ENCODE results near the gene MGST3. TPM values are rescaled to one million over a fixed set of nuclear protein-coding genes. Genes with fewer than 3 reads are reported as not detected.

Gene MGST3
- total and polyA plus RNA-seq, 10 donors = 47.8 to 109 (median 78.1) TPM

DNA sequence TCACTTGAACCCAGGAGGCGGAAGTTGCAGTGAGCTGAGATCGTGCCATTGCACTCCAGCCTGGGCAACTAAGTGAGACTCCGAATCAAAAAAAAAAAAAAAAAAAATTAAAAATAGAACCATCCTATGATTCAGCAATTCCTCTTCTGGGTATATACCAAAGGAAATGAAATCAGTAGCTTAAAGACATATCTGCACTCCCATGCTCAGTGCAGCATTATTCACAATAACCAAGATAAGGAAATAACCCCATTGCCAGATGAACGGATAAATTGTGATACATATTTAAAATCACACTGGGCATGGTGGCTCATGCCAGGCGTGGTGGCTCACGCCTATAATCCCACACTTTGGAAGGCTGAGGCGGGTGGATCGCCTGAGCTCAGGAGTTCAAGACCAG is 43.6 kb downstream of the MGST3 start:
- Histone ChIP-seq H3K36me3 (peaks cover 0 to 98% (median 59%) of the 10 kb centered on the region in 6 donors), H3K4me3 (no peak overlapping the region), H3K27me3 (replicated peaks in 1 of 7) (no peaks in the 10 kb centered on the region), H3K27ac (no peak overlapping the region), H3K9me3 (no peaks in the 10 kb centered on the region), H3K4me1 (peaks cover 0 to 20% (median 0%) of the 10 kb centered on the region in 6 donors)
- 81 to 88% (median 84%) methylated on average over 8 of the region's 8 CpGs for WGBS, 5 donors
- intact Hi-C loops (cut with DNase I; ENCODE audit: low total_unique reads) = no loop called here
- no peak for DNase-seq
- no peak for TF ChIP-seq POLR2A (IDR thresholded peaks at IDR 0.05)

DNA sequence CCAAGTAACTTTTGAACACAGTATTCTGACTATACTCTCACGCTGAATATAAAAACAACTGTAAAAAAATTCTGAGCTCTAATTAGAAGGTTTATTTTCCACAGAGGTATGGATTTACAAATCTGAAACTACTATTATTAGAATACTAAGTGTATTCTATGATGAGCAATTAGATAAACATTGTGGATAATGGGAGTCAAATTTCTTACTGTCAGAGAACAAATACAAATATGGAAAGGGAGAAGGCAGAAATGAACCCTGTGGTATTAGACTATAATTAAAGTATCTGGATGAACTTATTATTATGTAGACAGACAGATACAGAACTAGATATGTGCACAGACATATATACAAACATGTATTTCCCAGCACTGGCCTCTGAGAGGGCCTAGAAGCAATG is 44.8 kb downstream of the MGST3 start:
- WGBS, 5 donors = 93 to 98% (median 96%) methylated on average over 1 of the region's 1 CpG
- Histone ChIP-seq H3K4me3 (no peak overlapping the region), H3K4me1 (peaks cover 0 to 12% (median 0%) of the 10 kb centered on the region in 6 donors), H3K9me3 (no peaks in the 10 kb centered on the region), H3K36me3 (peaks cover 0 to 98% (median 67%) of the 10 kb centered on the region in 6 donors), H3K27ac (no peak overlapping the region), H3K27me3 (replicated peaks in 1 of 7) (no peaks in the 10 kb centered on the region)
- TF ChIP-seq, protein P1, sequence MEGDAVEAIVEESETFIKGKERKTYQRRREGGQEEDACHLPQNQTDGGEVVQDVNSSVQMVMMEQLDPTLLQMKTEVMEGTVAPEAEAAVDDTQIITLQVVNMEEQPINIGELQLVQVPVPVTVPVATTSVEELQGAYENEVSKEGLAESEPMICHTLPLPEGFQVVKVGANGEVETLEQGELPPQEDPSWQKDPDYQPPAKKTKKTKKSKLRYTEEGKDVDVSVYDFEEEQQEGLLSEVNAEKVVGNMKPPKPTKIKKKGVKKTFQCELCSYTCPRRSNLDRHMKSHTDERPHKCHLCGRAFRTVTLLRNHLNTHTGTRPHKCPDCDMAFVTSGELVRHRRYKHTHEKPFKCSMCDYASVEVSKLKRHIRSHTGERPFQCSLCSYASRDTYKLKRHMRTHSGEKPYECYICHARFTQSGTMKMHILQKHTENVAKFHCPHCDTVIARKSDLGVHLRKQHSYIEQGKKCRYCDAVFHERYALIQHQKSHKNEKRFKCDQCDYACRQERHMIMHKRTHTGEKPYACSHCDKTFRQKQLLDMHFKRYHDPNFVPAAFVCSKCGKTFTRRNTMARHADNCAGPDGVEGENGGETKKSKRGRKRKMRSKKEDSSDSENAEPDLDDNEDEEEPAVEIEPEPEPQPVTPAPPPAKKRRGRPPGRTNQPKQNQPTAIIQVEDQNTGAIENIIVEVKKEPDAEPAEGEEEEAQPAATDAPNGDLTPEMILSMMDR (IDR thresholded peaks at IDR 0.05 in 8 of 11, conservative IDR thresholded peaks at IDR 0.05 in 3 of 11) = no peak
- no peak for TF ChIP-seq POLR2A (IDR thresholded peaks at IDR 0.05)
- TF ChIP-seq POLR2AphosphoS5 (IDR thresholded peaks at IDR 0.05) = no peak
- no peak for DNase-seq
- intact Hi-C loops (cut with DNase I; ENCODE audit: low total_unique reads) = no loop called here

DNA sequence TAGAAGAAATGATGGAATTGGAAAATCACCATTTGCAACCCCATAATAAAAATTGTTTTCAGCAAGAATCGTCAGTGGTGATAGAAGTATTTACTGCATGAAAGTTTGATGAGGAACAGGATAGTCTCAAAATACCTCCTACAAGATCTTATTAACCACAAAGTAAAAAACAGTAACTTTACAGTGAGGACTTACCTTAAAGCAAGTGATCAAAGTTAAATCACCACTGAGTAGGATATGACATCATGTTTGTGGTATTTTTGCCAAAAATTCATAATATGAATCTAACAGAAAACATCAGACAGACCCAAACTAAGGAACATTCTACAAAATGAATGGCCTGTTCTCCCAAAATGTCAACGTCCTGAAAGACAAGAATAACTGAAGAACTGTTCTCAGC is 47.5 kb downstream of the MGST3 start:
- DNase-seq = no peak
- H3K9me3 ChIP-seq = no peaks in the 10 kb centered on the region
- intact Hi-C loops (cut with DNase I; ENCODE audit: low total_unique reads) = no loop called here
- WGBS, 5 donors = 0 to 48% (median 19%) methylated on average over 2 of the region's 2 CpGs
- no peak overlapping the region for H3K27ac ChIP-seq
- H3K4me3 ChIP-seq = no peak overlapping the region
- peaks cover 0 to 100% (median 82%) of the 10 kb centered on the region in 6 donors for H3K36me3 ChIP-seq
- TF ChIP-seq POLR2A (IDR thresholded peaks at IDR 0.05) (no peak), POLR2AphosphoS5 (IDR thresholded peaks at IDR 0.05) (no peak)
- TF ChIP-seq, protein P1 (IDR thresholded peaks at IDR 0.05 in 8 of 11, conservative IDR thresholded peaks at IDR 0.05 in 3 of 11) = no peak
- H3K4me1 ChIP-seq = peaks cover 0 to 7% (median 0%) of the 10 kb centered on the region in 6 donors
- H3K27me3 ChIP-seq (replicated peaks in 1 of 7) = no peaks in the 10 kb centered on the region

DNA sequence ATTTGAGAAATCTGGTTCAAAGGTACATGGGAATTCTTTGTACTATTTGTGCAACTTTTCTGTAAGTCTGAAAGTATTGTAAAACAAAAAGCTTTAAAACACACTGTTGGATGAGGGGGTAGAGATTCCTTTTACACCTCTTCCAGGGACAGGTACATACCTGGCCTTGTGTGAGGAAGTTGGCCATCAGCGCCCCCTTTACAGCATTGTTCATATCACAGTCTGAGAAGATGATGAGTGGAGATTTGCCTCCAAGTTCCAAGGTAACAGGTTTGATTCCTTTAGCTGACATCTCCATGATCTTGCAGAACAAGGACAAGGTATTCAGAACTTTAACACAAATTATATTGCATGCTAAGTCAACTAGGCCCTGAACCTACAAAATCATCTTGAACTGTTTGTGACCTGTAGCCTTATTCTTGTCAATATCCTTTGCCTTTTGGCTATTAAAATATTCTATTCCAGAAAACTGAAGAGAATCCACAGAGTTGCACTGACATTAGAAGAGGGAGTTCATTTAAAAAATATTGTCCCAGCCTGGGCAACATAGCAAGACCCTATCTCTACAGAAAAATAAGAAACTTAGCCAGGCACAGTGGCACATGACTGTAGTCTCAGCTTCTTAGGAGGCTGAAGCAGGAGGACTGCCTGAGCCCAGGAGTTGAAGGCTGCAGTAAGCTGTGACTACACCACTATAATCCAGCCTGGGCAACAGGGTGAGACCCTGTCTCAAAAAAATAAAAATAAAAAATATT is 48.4 kb downstream of the MGST3 start:
- H3K4me3 ChIP-seq = no peak overlapping the region
- H3K9me3 ChIP-seq = no peaks in the 10 kb centered on the region
- WGBS, 5 donors = 33 to 95% (median 89%) methylated on average over 1 of the region's 1 CpG
- peaks cover 0 to 12% (median 3%) of the 10 kb centered on the region in 6 donors for H3K4me1 ChIP-seq
- DNase-seq = no peak
- H3K27me3 ChIP-seq (replicated peaks in 1 of 7) = no peaks in the 10 kb centered on the region
- peaks cover 0 to 97% (median 81%) of the 10 kb centered on the region in 6 donors for H3K36me3 ChIP-seq
- no peak overlapping the region for H3K27ac ChIP-seq
- TF ChIP-seq POLR2A (IDR thresholded peaks at IDR 0.05) (no peak), POLR2AphosphoS5 (IDR thresholded peaks at IDR 0.05) (no peak)
- TF ChIP-seq, protein P1 (IDR thresholded peaks at IDR 0.05 in 8 of 11, conservative IDR thresholded peaks at IDR 0.05 in 3 of 11) = no peak
- intact Hi-C loops (cut with DNase I; ENCODE audit: low total_unique reads) = no loop called here

Measured in spleen (tissue), 11 donors.